SK-N-SH treated with all-trans-retinoic acid at 6 μM for 48 hours (cell line): ENCODE measurements around the gene HES5.

Experiments used
- ATAC-seq: fragments of 200-7000 bp; cut with Tn5 transposase; 3 replicates; pipeline ENCODE4 v1.9.1; 2020; ENCODE audit warnings: mild to moderate bottlenecking, moderate library complexity
- ARNTL ChIP-seq: fragments of 450-650 bp; formaldehyde crosslinking; IDR thresholded peaks from 2 replicates; pipeline ENCODE4 v1.5.0; 2020; ENCODE audit warnings: low read depth, mild to moderate bottlenecking, moderate library complexity, borderline replicate concordance
- CSDC2 ChIP-seq: fragments of 250-450 bp; sonication (Bioruptor Pico); IDR thresholded peaks from 2 replicates; pipeline ENCODE4 v1.5.0; 2020; ENCODE audit warnings: mild to moderate bottlenecking, moderate library complexity
- ESRRG ChIP-seq: fragments of 250-450 bp; sonication (Bioruptor Pico); IDR thresholded peaks from 2 replicates; pipeline ENCODE4 v1.6.1; 2021; ENCODE audit warnings: mild to moderate bottlenecking
- ISL1 ChIP-seq: fragments of 250-450 bp; sonication (Bioruptor Pico); IDR thresholded peaks from 2 replicates; pipeline ENCODE4 v2.1.2; 2022; ENCODE audit warnings: mild to moderate bottlenecking, moderate library complexity
- OSR1 ChIP-seq: fragments of 250-450 bp; sonication (Bioruptor Pico); IDR thresholded peaks from 2 replicates; pipeline ENCODE4 v1.8.0; 2022; ENCODE audit warnings: moderate library complexity, mild to moderate bottlenecking, inconsistent platforms
- PPARA ChIP-seq: fragments of 250-450 bp; sonication (Bioruptor Pico); IDR thresholded peaks from 2 replicates; pipeline ENCODE4 v1.5.0; 2020; ENCODE audit warnings: mild to moderate bottlenecking, borderline replicate concordance
- RARB ChIP-seq: fragments of 250-450 bp; sonication (Bioruptor Pico); IDR thresholded peaks from 2 replicates; pipeline ENCODE4 v1.8.0; 2021; ENCODE audit warnings: mild to moderate bottlenecking, moderate library complexity
- SNAI2 ChIP-seq: fragments of 250-450 bp; sonication (Bioruptor Pico); IDR thresholded peaks from 2 replicates; pipeline ENCODE4 v1.5.0; 2020; ENCODE audit warnings: mild to moderate bottlenecking, moderate library complexity
- TOX ChIP-seq: fragments of 250-450 bp; sonication (Bioruptor Pico); IDR thresholded peaks from 2 replicates; pipeline ENCODE4 v1.8.0; 2021; ENCODE audit warnings: mild to moderate bottlenecking, moderate library complexity, borderline replicate concordance
- ZC3H10 ChIP-seq: fragments of 250-450 bp; sonication (Bioruptor Pico); IDR thresholded peaks from 2 replicates; pipeline ENCODE4 v1.5.1; 2021; ENCODE audit warnings: mild to moderate bottlenecking, moderate library complexity
- ZFP3 ChIP-seq: fragments of 250-450 bp; sonication (Bioruptor Pico); IDR thresholded peaks from 2 replicates; pipeline ENCODE4 v1.5.0; 2020; ENCODE audit warnings: mild to moderate bottlenecking, moderate library complexity
- ZNF565 ChIP-seq: fragments of 450-650 bp; formaldehyde crosslinking; conservative IDR thresholded peaks from 2 replicates; pipeline ENCODE4 v1.5.0; 2020; ENCODE audit warnings: low read depth, mild to moderate bottlenecking, moderate library complexity
- ZNF70 ChIP-seq: fragments of 450-650 bp; formaldehyde crosslinking; IDR thresholded peaks from 2 replicates; pipeline ENCODE4 v1.5.0; 2020; ENCODE audit warnings: mild to moderate bottlenecking, moderate library complexity
- ZNF8 ChIP-seq: fragments of 450-650 bp; formaldehyde crosslinking; IDR thresholded peaks from 2 replicates; pipeline ENCODE4 v1.5.0; 2020; ENCODE audit warnings: mild to moderate bottlenecking, moderate library complexity
- TF ChIP-seq, protein P1 (sequence below): fragments of 250-450 bp; sonication (Bioruptor Pico); IDR thresholded peaks from 2 replicates; pipeline ENCODE4 v1.5.0; 2020; ENCODE audit warnings: mild to moderate bottlenecking, moderate library complexity
- TF ChIP-seq, protein P2 (sequence below): fragments of 250-450 bp; sonication (Bioruptor Pico); IDR thresholded peaks from 2 replicates; pipeline ENCODE4 v1.5.1; 2021; ENCODE audit warnings: mild to moderate bottlenecking, moderate library complexity
- TF ChIP-seq, protein P3 (sequence below): fragments of 250-450 bp; sonication (Bioruptor Pico); IDR thresholded peaks from 2 replicates; pipeline ENCODE4 v1.5.1; 2020; ENCODE audit warnings: low read depth, mild to moderate bottlenecking, moderate library complexity
- TF ChIP-seq, protein P4 (sequence below): fragments of 250-450 bp; sonication (Bioruptor Pico); IDR thresholded peaks from 2 replicates; pipeline ENCODE4 v1.8.0; 2020; ENCODE audit warnings: mild to moderate bottlenecking, moderate library complexity, borderline replicate concordance

Gene HES5

DNA sequence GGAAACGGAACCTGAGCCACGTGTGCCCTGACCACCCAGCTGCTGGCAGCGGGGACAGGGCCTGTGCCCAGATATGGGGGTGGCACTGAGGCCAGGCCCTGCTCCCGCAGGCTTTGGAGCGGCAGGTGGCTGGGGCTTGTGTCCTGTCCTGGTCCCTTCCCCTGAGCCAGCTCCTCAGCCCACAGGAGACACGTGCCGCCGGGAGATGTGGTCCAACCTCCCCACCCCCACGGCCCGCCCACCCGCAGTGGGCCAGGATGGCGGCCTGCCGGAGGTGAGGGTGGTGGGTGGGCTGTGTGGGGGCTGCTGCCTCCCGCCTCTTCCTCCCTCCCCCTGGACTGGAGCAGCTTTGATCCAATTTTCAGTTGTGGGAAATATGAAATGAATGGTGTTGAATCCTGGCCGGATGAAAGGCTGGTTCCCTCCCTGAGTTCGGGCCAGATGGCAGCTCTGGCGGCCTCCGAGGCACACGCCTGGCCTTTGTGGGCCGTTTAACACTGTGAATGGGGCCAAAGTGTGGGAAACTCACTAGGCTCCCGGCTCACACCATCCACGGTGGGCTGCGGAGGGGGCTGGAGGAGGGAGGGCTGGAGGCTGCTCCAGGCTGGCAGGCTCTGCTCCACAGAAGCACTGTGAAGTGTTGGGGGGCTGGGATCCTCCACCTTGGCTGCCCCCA is 2.6 kb upstream of the HES5 start:
- no peak for ATAC-seq
- TF ChIP-seq, protein P1, sequence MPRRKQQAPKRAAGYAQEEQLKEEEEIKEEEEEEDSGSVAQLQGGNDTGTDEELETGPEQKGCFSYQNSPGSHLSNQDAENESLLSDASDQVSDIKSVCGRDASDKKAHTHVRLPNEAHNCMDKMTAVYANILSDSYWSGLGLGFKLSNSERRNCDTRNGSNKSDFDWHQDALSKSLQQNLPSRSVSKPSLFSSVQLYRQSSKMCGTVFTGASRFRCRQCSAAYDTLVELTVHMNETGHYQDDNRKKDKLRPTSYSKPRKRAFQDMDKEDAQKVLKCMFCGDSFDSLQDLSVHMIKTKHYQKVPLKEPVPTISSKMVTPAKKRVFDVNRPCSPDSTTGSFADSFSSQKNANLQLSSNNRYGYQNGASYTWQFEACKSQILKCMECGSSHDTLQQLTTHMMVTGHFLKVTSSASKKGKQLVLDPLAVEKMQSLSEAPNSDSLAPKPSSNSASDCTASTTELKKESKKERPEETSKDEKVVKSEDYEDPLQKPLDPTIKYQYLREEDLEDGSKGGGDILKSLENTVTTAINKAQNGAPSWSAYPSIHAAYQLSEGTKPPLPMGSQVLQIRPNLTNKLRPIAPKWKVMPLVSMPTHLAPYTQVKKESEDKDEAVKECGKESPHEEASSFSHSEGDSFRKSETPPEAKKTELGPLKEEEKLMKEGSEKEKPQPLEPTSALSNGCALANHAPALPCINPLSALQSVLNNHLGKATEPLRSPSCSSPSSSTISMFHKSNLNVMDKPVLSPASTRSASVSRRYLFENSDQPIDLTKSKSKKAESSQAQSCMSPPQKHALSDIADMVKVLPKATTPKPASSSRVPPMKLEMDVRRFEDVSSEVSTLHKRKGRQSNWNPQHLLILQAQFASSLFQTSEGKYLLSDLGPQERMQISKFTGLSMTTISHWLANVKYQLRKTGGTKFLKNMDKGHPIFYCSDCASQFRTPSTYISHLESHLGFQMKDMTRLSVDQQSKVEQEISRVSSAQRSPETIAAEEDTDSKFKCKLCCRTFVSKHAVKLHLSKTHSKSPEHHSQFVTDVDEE (CRISPR knock-in tag) = no peak
- TF ChIP-seq ESRRG (CRISPR knock-in tag) = no peak
- TF ChIP-seq RARB (CRISPR knock-in tag) = no peak
- TF ChIP-seq, protein P2, sequence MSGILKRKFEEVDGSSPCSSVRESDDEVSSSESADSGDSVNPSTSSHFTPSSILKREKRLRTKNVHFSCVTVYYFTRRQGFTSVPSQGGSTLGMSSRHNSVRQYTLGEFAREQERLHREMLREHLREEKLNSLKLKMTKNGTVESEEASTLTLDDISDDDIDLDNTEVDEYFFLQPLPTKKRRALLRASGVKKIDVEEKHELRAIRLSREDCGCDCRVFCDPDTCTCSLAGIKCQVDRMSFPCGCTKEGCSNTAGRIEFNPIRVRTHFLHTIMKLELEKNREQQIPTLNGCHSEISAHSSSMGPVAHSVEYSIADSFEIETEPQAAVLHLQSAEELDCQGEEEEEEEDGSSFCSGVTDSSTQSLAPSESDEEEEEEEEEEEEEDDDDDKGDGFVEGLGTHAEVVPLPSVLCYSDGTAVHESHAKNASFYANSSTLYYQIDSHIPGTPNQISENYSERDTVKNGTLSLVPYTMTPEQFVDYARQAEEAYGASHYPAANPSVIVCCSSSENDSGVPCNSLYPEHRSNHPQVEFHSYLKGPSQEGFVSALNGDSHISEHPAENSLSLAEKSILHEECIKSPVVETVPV (CRISPR knock-in tag) = no peak
- no peak for TF ChIP-seq PPARA (CRISPR knock-in tag)
- no peak for TF ChIP-seq TOX (CRISPR knock-in tag)

DNA sequence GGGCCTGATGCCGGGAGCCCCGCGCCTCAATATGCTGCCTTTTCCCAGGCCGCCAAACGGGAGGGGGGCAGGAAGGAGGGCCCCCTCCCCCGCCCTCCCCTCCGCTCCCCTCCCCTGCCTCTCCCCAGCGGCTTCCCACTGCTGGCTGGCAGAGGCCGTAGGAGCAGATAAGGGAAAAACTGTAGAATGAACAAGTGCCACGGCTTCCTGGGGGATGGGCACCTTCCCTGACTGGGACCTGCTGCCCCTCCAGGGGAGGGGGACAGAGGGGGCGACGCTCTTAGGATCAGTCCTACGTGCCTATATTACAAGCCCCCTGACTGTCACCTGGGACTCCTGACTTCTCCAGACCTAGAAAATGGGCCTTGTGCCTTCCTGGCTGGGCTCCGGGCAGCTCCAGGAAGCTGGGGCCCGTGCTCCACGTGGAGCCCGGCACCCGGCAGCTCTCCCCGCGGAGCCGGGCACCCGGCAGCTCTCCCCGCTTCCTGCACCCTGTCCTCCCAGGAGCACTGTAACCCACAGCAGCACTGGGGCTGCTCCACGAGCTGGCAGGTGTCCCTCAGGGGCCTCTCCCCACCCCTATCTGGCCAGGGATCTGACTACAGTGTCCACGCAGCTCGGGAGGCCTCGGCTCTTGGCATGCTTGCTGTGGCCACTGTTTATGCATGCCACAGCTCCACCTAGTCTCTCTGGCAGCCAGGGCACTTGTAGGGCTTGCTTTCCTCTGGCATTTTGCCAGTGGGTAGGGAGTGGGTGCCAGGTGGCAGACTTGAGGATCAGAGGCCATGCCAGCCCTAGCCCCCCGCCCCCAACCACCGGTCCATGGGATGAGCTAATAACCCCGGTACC is 674 bp upstream of the HES5 start:
- ATAC-seq = no peak
- no peak for TF ChIP-seq ZFP3 (CRISPR knock-in tag)
- no peak for TF ChIP-seq SNAI2 (CRISPR knock-in tag)
- TF ChIP-seq, protein P3, sequence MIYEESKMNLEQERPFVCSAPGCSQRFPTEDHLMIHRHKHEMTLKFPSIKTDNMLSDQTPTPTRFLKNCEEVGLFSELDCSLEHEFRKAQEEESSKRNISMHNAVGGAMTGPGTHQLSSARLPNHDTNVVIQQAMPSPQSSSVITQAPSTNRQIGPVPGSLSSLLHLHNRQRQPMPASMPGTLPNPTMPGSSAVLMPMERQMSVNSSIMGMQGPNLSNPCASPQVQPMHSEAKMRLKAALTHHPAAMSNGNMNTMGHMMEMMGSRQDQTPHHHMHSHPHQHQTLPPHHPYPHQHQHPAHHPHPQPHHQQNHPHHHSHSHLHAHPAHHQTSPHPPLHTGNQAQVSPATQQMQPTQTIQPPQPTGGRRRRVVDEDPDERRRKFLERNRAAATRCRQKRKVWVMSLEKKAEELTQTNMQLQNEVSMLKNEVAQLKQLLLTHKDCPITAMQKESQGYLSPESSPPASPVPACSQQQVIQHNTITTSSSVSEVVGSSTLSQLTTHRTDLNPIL = no peak
- no peak for TF ChIP-seq ARNTL (CRISPR knock-in tag)

DNA sequence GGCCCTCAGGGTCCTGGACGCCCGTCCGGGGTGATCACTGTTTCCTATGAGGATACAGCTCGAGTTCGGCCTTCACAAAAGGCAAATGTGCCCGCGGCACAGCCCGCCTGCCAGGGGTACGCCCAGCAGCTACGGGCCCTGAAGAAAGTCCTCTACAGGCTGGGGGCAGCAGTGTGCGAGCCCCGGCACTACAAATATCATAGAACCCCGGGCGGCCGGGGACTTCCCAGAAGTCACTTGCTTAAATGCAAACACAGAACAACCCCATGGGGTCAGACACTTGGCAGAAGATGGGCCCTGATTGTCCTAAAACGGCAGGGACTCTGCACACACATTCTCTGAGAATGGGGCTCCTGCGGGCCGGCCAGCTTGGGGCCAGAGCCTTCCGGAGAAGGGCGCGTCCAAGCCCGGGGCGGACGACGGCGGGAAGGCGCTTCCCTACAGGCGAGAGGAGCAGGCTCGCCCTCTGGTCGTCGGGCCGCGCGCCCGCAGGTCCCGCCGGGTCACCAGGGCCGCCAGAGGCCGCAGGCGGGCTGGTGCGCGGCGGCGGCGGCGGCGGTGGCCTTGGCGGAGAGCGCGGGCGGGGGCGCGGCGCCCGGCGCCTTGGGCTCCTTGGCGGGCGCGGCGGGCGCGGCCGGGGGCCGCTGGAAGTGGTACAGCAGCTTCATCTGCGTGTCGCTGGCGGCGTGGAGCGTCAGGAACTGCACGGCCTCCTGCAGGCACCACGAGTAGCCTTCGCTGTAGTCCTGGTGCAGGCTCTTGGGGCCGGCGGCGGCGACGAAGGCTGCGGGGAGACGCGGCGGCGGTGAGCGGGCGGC is 888 bp downstream of the HES5 start:
- ATAC-seq = no peak
- TF ChIP-seq ZNF8 (no peak), RARB (CRISPR knock-in tag) (no peak), ZNF70 (CRISPR knock-in tag) (no peak), ISL1 (CRISPR knock-in tag) (no peak), ZC3H10 (CRISPR knock-in tag) (no peak), CSDC2 (CRISPR knock-in tag) (no peak), PPARA (CRISPR knock-in tag) (no peak), ZNF565 (CRISPR knock-in tag) (no peak)
- TF ChIP-seq, protein P3 = no peak
- TF ChIP-seq, protein P2 (CRISPR knock-in tag) = no peak

DNA sequence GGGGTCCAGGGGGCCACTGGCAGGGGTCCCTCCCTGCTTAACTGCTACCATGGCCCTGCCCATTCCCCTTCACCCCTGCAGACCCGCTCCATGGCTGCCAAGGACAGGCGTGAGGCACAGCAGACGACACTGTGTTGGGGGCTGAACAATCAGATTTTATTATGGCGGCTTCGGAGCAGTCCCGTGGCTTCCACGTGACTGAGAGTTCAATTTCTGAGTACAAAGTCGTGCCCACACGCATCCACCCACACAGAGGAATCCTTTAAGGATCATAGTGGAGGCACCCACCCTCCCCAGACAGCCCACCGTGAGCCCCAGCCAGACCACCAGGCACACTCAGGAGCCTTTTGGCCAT is 1.5 kb downstream of the HES5 start:
- TF ChIP-seq, protein P4, sequence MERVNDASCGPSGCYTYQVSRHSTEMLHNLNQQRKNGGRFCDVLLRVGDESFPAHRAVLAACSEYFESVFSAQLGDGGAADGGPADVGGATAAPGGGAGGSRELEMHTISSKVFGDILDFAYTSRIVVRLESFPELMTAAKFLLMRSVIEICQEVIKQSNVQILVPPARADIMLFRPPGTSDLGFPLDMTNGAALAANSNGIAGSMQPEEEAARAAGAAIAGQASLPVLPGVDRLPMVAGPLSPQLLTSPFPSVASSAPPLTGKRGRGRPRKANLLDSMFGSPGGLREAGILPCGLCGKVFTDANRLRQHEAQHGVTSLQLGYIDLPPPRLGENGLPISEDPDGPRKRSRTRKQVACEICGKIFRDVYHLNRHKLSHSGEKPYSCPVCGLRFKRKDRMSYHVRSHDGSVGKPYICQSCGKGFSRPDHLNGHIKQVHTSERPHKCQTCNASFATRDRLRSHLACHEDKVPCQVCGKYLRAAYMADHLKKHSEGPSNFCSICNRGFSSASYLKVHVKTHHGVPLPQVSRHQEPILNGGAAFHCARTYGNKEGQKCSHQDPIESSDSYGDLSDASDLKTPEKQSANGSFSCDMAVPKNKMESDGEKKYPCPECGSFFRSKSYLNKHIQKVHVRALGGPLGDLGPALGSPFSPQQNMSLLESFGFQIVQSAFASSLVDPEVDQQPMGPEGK = no peak
- TF ChIP-seq, protein P2 (CRISPR knock-in tag) = no peak
- no peak for TF ChIP-seq ARNTL (CRISPR knock-in tag)
- TF ChIP-seq ZNF8 = no peak
- no peak for TF ChIP-seq ZNF565 (CRISPR knock-in tag)
- no peak for TF ChIP-seq OSR1
- no peak for ATAC-seq
